ENCODE results near the gene CD247. TPM values are rescaled to one million over a fixed set of nuclear protein-coding genes. Genes with fewer than 3 reads are reported as not detected.

The CD247 gene
- total and polyA plus RNA-seq, 2 of the 13 experiments (the other 11 are each of a cell fraction or from before 2014, with no cell fraction given), result 0.20 TPM; not detected in 1

- TF ChIP-seq TGIF2 (CRISPR knock-in tag; IDR thresholded peaks at IDR 0.05) (peak; percentile 99), NCOA2 (CRISPR knock-in tag; IDR thresholded peaks at IDR 0.05) (peak; percentile 16; the same call in 1 of the 2 replicates), SIN3A (IDR thresholded peaks at IDR 0.05; ENCODE audit: borderline replicate concordance, low read depth, low read length) (0 out of 2 replicates have a peak, but pooled peaks have one; percentile 65), ZNF878 (CRISPR knock-in tag; IDR thresholded peaks at IDR 0.05) (0 out of 2 replicates have a peak, but pooled peaks have one; percentile 28), IKZF5 (CRISPR knock-in tag; IDR thresholded peaks at IDR 0.05) (peak; percentile 57; the same call in 1 of the 2 replicates), MXD4 (CRISPR knock-in tag; IDR thresholded peaks at IDR 0.05) (peak; percentile 88), HDAC1 (CRISPR knock-in tag; IDR thresholded peaks at IDR 0.05) (peak; percentile 57; the same call in 1 of the 2 replicates), ERF (CRISPR knock-in tag; IDR thresholded peaks at IDR 0.05) (peak; percentile 50; the same call in 1 of the 2 replicates), ELF3 (CRISPR knock-in tag; IDR thresholded peaks at IDR 0.05) (0 out of 2 replicates have a peak, but pooled peaks have one; percentile 14), RARA (CRISPR knock-in tag; IDR thresholded peaks at IDR 0.05) (0 out of 2 replicates have a peak, but pooled peaks have one; percentile 11), ZNF12 (CRISPR knock-in tag; IDR thresholded peaks at IDR 0.05) (peak; percentile 92), MYC (CRISPR knock-in tag; IDR thresholded peaks at IDR 0.05; ENCODE audit: borderline replicate concordance) (peak; percentile 63; the same call in 1 of the 2 replicates), HNF4A (CRISPR knock-in tag; IDR thresholded peaks at IDR 0.05) (0 out of 2 replicates have a peak, but pooled peaks have one; percentile 8), FOSL2 (CRISPR knock-in tag; IDR thresholded peaks at IDR 0.05) (peak; percentile 67), MIER2 (CRISPR knock-in tag; IDR thresholded peaks at IDR 0.05) (no peak), ZSCAN9 (CRISPR knock-in tag; IDR thresholded peaks at IDR 0.05; ENCODE audit: borderline replicate concordance) (peak; percentile 45; the same call in 1 of the 2 replicates), CBFB (CRISPR knock-in tag; IDR thresholded peaks at IDR 0.05) (no peak), SMAD3 (CRISPR knock-in tag; IDR thresholded peaks at IDR 0.05) (0 out of 2 replicates have a peak, but pooled peaks have one; percentile 40), SAP130 (CRISPR knock-in tag; IDR thresholded peaks at IDR 0.05; ENCODE audit: low read depth) (peak; percentile 90), ZNF3 (CRISPR knock-in tag; IDR thresholded peaks at IDR 0.05) (0 out of 2 replicates have a peak, but pooled peaks have one; percentile 48), FOXP1 (IDR thresholded peaks at IDR 0.05) (no peak), FOXP1 (CRISPR knock-in tag; IDR thresholded peaks at IDR 0.05) (no peak)
- TF ChIP-seq, protein P1, sequence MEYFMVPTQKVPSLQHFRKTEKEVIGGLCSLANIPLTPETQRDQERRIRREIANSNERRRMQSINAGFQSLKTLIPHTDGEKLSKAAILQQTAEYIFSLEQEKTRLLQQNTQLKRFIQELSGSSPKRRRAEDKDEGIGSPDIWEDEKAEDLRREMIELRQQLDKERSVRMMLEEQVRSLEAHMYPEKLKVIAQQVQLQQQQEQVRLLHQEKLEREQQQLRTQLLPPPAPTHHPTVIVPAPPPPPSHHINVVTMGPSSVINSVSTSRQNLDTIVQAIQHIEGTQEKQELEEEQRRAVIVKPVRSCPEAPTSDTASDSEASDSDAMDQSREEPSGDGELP (IDR thresholded peaks at IDR 0.05; ENCODE audit: borderline replicate concordance, low read depth), result peak; percentile 99
- TF ChIP-seq, protein P2, sequence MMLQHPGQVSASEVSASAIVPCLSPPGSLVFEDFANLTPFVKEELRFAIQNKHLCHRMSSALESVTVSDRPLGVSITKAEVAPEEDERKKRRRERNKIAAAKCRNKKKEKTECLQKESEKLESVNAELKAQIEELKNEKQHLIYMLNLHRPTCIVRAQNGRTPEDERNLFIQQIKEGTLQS (CRISPR knock-in tag; IDR thresholded peaks at IDR 0.05), result peak; percentile 79
- TF ChIP-seq, protein P3, sequence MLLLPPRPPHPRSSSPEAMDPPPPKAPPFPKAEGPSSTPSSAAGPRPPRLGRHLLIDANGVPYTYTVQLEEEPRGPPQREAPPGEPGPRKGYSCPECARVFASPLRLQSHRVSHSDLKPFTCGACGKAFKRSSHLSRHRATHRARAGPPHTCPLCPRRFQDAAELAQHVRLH (CRISPR knock-in tag; IDR thresholded peaks at IDR 0.05; ENCODE audit: borderline replicate concordance, low read depth), result 0 out of 2 replicates have a peak, but pooled peaks have one; percentile 30
- TF ChIP-seq, protein P4, sequence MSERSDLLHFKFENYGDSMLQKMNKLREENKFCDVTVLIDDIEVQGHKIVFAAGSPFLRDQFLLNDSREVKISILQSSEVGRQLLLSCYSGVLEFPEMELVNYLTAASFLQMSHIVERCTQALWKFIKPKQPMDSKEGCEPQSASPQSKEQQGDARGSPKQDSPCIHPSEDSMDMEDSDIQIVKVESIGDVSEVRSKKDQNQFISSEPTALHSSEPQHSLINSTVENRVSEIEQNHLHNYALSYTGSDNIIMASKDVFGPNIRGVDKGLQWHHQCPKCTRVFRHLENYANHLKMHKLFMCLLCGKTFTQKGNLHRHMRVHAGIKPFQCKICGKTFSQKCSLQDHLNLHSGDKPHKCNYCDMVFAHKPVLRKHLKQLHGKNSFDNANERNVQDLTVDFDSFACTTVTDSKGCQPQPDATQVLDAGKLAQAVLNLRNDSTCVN (CRISPR knock-in tag; IDR thresholded peaks at IDR 0.05; ENCODE audit: borderline replicate concordance), result no peak
Observed at GRCh38 chr1:167524651-167525050, 6.3 kb upstream of the CD247 start (continued).
